ENCODE measurements around the gene DHCR7.
A peak's percentile ranks its signal among the peaks of the same experiment; 100 is the strongest.

The DHCR7 gene

DNA sequence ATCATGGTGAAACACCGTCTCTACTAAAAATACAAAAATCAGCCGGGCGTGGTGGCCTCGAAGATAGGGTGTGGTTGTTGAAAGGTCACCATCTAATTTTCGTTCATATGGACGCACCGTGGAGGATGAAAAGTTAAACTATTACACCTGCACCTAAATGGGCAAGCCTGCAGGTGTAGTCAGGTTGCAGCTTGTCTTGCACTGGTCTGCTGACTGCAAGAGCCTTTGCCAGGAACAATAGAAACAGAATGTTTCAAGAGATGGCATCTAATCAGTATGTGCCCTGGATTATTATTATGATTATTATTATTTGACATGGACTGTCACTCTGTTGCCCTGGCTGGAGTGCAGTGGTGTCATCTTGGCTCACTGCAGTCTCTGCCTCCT, 5.7 kb upstream of the DHCR7 start:
- H3K79me2 ChIP-seq (ENCODE audit: insufficient read depth, low read length) = peaks cover 69% of the 10 kb centered on the region
- TF ChIP-seq, protein P1, sequence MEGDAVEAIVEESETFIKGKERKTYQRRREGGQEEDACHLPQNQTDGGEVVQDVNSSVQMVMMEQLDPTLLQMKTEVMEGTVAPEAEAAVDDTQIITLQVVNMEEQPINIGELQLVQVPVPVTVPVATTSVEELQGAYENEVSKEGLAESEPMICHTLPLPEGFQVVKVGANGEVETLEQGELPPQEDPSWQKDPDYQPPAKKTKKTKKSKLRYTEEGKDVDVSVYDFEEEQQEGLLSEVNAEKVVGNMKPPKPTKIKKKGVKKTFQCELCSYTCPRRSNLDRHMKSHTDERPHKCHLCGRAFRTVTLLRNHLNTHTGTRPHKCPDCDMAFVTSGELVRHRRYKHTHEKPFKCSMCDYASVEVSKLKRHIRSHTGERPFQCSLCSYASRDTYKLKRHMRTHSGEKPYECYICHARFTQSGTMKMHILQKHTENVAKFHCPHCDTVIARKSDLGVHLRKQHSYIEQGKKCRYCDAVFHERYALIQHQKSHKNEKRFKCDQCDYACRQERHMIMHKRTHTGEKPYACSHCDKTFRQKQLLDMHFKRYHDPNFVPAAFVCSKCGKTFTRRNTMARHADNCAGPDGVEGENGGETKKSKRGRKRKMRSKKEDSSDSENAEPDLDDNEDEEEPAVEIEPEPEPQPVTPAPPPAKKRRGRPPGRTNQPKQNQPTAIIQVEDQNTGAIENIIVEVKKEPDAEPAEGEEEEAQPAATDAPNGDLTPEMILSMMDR (conservative IDR thresholded peaks at IDR 0.05; ENCODE audit: low read length) = no peak
- TF ChIP-seq EZH2phosphoT487 (IDR thresholded peaks at IDR 0.05; ENCODE audit: borderline replicate concordance) = no peak
- H3K4me2 ChIP-seq (ENCODE audit: low read depth, low read length, poor library complexity, severe bottlenecking) = peak overlapping the region; percentile 74
- H3K36me3 ChIP-seq (ENCODE audit: insufficient read depth, low read length) = peaks cover 33% of the 10 kb centered on the region; the same call in 1 of the 2 replicates
- H3K4me3 ChIP-seq (ENCODE audit: low read length, poor library complexity, severe bottlenecking) = peak overlapping the region; percentile 82
- peaks cover 43% of the 10 kb centered on the region for H3K4me1 ChIP-seq (ENCODE audit: insufficient read depth, low read length, poor library complexity, severe bottlenecking)
- peaks cover 9% of the 10 kb centered on the region for H4K20me1 ChIP-seq (ENCODE audit: insufficient read depth, low read length, poor library complexity, severe bottlenecking)
- H3K9me2 ChIP-seq (replicated peaks; ENCODE audit: low read depth, low read length) = no peaks in the 10 kb centered on the region
- H3K9me3 ChIP-seq (ENCODE audit: insufficient read depth, low read depth, low read length) = no peaks in the 10 kb centered on the region
- H3K27me3 ChIP-seq (ENCODE audit: insufficient read depth, low read length, poor library complexity, severe bottlenecking) = no peaks in the 10 kb centered on the region
- H3K9ac ChIP-seq (ENCODE audit: low read depth, low read length, poor library complexity, severe bottlenecking) = peak overlapping the region; percentile 89
- H3F3A ChIP-seq (ENCODE audit: low read depth) = peaks cover 4% of the 10 kb centered on the region; the same call in 1 of the 2 replicates
- H2AFZ ChIP-seq (ENCODE audit: low read length) = no peak overlapping the region

DNA sequence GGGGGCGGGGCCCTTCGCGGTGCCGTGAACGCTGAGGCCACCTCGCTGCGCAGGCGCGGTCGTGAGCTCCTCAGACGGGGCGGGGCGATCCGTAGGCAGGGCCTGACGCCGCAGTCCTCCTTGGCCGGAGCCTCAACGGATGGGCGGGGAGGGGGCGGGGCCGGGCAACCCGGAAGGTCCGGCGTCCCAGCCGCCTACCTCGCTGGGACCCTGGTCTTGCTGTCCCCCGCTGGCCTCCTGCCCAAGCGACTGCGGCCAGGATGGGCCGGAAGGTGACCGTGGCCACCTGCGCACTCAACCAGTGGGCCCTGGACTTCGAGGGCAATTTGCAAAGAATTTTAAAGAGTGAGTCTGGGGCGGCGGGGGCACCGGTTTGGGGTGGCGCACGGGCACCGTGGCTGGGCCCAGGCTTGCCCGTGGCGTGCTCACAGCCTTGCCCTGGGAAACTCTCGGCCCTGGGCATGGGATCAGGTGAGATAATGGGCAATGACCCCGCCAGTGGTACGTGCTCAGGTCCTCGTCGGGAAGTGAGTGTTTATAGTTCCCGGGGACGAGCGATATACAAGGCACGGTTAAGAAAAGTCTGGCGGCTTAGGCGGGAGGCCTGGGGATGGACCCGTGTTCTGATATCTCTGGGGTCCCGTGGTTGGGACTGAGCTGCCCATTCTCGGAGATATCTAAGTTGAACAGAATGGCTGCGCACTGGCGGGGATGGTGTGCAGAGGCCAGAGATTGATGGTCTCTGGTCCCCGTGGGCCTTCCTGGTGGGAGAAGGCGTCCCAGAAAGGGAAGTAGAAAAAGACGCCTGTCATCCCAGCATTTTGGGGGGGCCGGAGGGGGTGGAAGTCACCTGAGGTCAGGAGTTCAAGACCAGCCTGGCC, 5.1 kb upstream of the DHCR7 start, which contains the start of gene NADSYN1:
Gene NADSYN1, plus strand, starts transcription at position 167 of the 881 bp plus-strand sequence. Its CDS starts 94 bp downstream, at position 261.
- Histone ChIP-seq H3K9me3 (ENCODE audit: insufficient read depth, low read depth, low read length) (no peaks in the 10 kb centered on the region), H3K4me2 (ENCODE audit: low read depth, low read length, poor library complexity, severe bottlenecking) (peak within 1 kb of the TSS; percentile 85), H4K20me1 (ENCODE audit: insufficient read depth, low read length, poor library complexity, severe bottlenecking) (peaks cover 9% of the 10 kb centered on the region), H3K9ac (ENCODE audit: low read depth, low read length, poor library complexity, severe bottlenecking) (peak within 1 kb of the TSS; percentile 89), H3K4me1 (ENCODE audit: insufficient read depth, low read length, poor library complexity, severe bottlenecking) (peaks cover 43% of the 10 kb centered on the region), H3K9me2 (replicated peaks; ENCODE audit: low read depth, low read length) (no peaks in the 10 kb centered on the region), H3F3A (ENCODE audit: low read depth) (peaks cover 4% of the 10 kb centered on the region; the same call in 1 of the 2 replicates), H3K36me3 (ENCODE audit: insufficient read depth, low read length) (peaks cover 27% of the 10 kb centered on the region; the same call in 1 of the 2 replicates), H2AFZ (ENCODE audit: low read length) (peak within 1 kb of the TSS; percentile 88), H3K4me3 (ENCODE audit: low read length, poor library complexity, severe bottlenecking) (peak within 1 kb of the TSS; percentile 82), H3K27me3 (ENCODE audit: insufficient read depth, low read length, poor library complexity, severe bottlenecking) (no peaks in the 10 kb centered on the region), H3K79me2 (ENCODE audit: insufficient read depth, low read length) (peaks cover 73% of the 10 kb centered on the region)
- no peak for TF ChIP-seq EZH2phosphoT487 (IDR thresholded peaks at IDR 0.05; ENCODE audit: borderline replicate concordance)
- TF ChIP-seq, protein P1 (conservative IDR thresholded peaks at IDR 0.05; ENCODE audit: low read length) = no peak

DNA sequence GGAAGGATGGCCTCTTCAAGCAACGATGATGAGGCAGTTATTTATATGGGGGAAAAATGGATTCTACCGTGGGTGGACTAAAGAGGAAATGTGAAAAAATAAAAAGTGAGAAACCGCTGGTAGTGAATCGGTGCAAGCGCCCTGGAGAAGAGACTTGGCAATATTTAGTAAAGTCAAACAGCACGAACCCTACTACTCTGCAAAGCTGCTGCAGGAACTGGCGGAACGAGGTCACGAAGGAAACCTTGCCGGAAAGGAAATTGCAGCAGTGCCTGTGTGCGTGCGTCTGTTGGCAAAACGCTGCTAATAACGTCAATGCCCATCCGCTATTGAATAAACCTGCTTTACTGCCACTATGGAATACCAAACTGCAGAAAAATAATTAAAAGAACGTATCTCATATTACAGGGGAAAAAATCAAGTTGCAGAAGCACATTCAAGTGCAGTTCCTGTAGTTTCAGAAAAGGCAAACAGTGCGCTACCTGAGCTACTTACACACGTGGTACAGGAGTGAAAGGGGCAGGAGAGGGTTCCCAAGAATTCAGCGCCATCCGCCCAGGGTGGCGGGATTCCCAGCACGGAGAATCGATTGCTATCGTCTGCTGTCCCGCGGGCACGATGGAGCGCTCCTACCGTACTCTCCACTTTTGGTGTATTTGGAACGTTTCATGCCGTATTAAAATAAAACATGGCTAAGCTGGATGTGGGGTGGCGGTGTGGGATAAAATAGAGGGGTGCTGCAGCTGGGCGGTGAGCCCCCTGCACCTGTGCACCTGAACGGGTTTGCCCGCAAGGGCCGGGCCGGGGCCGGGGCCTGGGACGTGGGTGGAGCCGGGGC, 4.2 kb upstream of the DHCR7 start:
- H3K79me2 ChIP-seq (ENCODE audit: insufficient read depth, low read length) = peaks cover 73% of the 10 kb centered on the region
- peaks cover 9% of the 10 kb centered on the region for H4K20me1 ChIP-seq (ENCODE audit: insufficient read depth, low read length, poor library complexity, severe bottlenecking)
- peaks cover 46% of the 10 kb centered on the region for H3K4me1 ChIP-seq (ENCODE audit: insufficient read depth, low read length, poor library complexity, severe bottlenecking)
- H3K27me3 ChIP-seq (ENCODE audit: insufficient read depth, low read length, poor library complexity, severe bottlenecking) = no peaks in the 10 kb centered on the region
- no peak for TF ChIP-seq EZH2phosphoT487 (IDR thresholded peaks at IDR 0.05; ENCODE audit: borderline replicate concordance)
- TF ChIP-seq, protein P1 (conservative IDR thresholded peaks at IDR 0.05; ENCODE audit: low read length) = no peak
- peak overlapping the region; percentile 88 for H2AFZ ChIP-seq (ENCODE audit: low read length)
- H3K9me2 ChIP-seq (replicated peaks; ENCODE audit: low read depth, low read length) = no peaks in the 10 kb centered on the region
- peak overlapping the region; percentile 85 for H3K4me2 ChIP-seq (ENCODE audit: low read depth, low read length, poor library complexity, severe bottlenecking)
- H3K9ac ChIP-seq (ENCODE audit: low read depth, low read length, poor library complexity, severe bottlenecking) = peak overlapping the region; percentile 89
- peak overlapping the region; percentile 82 for H3K4me3 ChIP-seq (ENCODE audit: low read length, poor library complexity, severe bottlenecking)
- peaks cover 22% of the 10 kb centered on the region; the same call in 1 of the 2 replicates for H3K36me3 ChIP-seq (ENCODE audit: insufficient read depth, low read length)
- peaks cover 4% of the 10 kb centered on the region; the same call in 1 of the 2 replicates for H3F3A ChIP-seq (ENCODE audit: low read depth)
- no peaks in the 10 kb centered on the region for H3K9me3 ChIP-seq (ENCODE audit: insufficient read depth, low read depth, low read length)

Measured in Loucy (cell line).